Activated naive CD8-positive, alpha-beta T cell treated with anti-CD3 and anti-CD28 coated beads, Interleukin-2, amount 10 ng/mL, durations not matched to agents 7 days and 5 days (primary cell): Measurements from ENCODE around the gene BAZ1A. TPM values are rescaled to one million over a fixed set of nuclear protein-coding genes. Genes with fewer than 3 reads are reported as not detected.

Experiments
- ATAC-seq: fragments of 150-1000 bp; cut with Tn5 transposase; one replicate; pipeline ENCODE4 v1.10.0; 2021; ENCODE audit warnings: low read depth, moderate library complexity
- POLR2A ChIA-PET: fragments of 350-600 bp; sonication (Branson Sonifier 250); formaldehyde crosslinking; loops from one replicate; lab custom pipeline; 2021; ENCODE audit warnings: antibody characterized with exemption; lab: Charles Lee
- DNase-seq: peaks from one replicate; pipeline ENCODE4 v3.0.0; 2021
- H3K27ac Mint-ChIP-seq: one replicate; pipeline ENCODE4 v1.8.0; 2022; ENCODE audit warnings: mild to moderate bottlenecking, mixed read lengths
- H3K27me3 Mint-ChIP-seq: one replicate; pipeline ENCODE4 v1.8.0; 2022; ENCODE audit warnings: mild to moderate bottlenecking, moderate library complexity, mixed read lengths
- H3K36me3 Mint-ChIP-seq: one replicate; pipeline ENCODE4 v1.8.0; 2021; ENCODE audit warnings: mild to moderate bottlenecking, mixed read lengths
- H3K4me1 Mint-ChIP-seq: one replicate; pipeline ENCODE4 v1.8.0; 2021; ENCODE audit warnings: mixed read lengths
- H3K4me3 Mint-ChIP-seq: one replicate; pipeline ENCODE4 v1.8.0; 2022; ENCODE audit warnings: mild to moderate bottlenecking, moderate library complexity, mixed read lengths
- H3K9me3 Mint-ChIP-seq: one replicate; pipeline ENCODE4 v1.8.0; 2021; ENCODE audit warnings: mixed read lengths
- total RNA-seq, 2 experiments: library from RNA; stranded (reverse); gene quantifications; one replicate each; pipeline ENCODE4 v1.2.3, GENCODE V29; 2021

The BAZ1A gene
- total RNA-seq, 2 experiments from 2014 or later: 46.1 to 51.8 TPM

GRCh38 chr14:34873589-34874385 is 1.4 kb downstream of the BAZ1A start:
- Mint-ChIP-seq H3K36me3 (peaks cover 10% of the 10 kb centered on the region), H3K27ac (peak overlapping the region; percentile 95), H3K4me3 (peak overlapping the region; percentile 93), H3K9me3 (no peaks in the 10 kb centered on the region), H3K27me3 (no peaks in the 10 kb centered on the region), H3K4me1 (peaks cover 37% of the 10 kb centered on the region)
- POLR2A ChIA-PET: interaction anchor here (0.6 to 3.5 kb wide), 12 partner anchors 14 to 419 kb away, joined by 3 to 60 read pairs (median 6); partner anchors contain the start of genes FAM177A1, PSMA6 and SRP54
- ATAC-seq (peak; percentile 76), DNase-seq (peak; percentile 83)

- H3K4me3 Mint-ChIP-seq: peak overlapping the region; percentile 93
- H3K27ac Mint-ChIP-seq: peak overlapping the region; percentile 95
- H3K36me3 Mint-ChIP-seq: peaks cover 15% of the 10 kb centered on the region
- ATAC-seq (peak; percentile 11), DNase-seq (no peak)
- H3K9me3 Mint-ChIP-seq: no peaks in the 10 kb centered on the region
- POLR2A ChIA-PET: interaction anchor here (0.6 to 3.5 kb wide), 12 partner anchors 15 to 419 kb away, joined by 3 to 60 read pairs (median 4); partner anchors contain the start of genes FAM177A1, PSMA6 and SRP54
- peaks cover 42% of the 10 kb centered on the region for H3K4me1 Mint-ChIP-seq
- H3K27me3 Mint-ChIP-seq: no peaks in the 10 kb centered on the region
Observed at GRCh38 chr14:34872822-34873588, 2.2 kb downstream of the BAZ1A start.

- Mint-ChIP-seq H3K9me3 (no peaks in the 10 kb centered on the region), H3K4me3 (no peak overlapping the region), H3K4me1 (peaks cover 38% of the 10 kb centered on the region), H3K27ac (no peak overlapping the region), H3K27me3 (no peaks in the 10 kb centered on the region), H3K36me3 (peaks cover 19% of the 10 kb centered on the region)
- ATAC-seq (no peak), DNase-seq (no peak)
- POLR2A ChIA-PET: interaction anchor here (0.5 kb wide), 1 partner anchor 10 kb away, joined by 5 read pairs; no protein-coding TSS in a partner anchor
Observed at GRCh38 chr14:34867199-34867598, 8.0 kb downstream of the BAZ1A start.

DNA sequence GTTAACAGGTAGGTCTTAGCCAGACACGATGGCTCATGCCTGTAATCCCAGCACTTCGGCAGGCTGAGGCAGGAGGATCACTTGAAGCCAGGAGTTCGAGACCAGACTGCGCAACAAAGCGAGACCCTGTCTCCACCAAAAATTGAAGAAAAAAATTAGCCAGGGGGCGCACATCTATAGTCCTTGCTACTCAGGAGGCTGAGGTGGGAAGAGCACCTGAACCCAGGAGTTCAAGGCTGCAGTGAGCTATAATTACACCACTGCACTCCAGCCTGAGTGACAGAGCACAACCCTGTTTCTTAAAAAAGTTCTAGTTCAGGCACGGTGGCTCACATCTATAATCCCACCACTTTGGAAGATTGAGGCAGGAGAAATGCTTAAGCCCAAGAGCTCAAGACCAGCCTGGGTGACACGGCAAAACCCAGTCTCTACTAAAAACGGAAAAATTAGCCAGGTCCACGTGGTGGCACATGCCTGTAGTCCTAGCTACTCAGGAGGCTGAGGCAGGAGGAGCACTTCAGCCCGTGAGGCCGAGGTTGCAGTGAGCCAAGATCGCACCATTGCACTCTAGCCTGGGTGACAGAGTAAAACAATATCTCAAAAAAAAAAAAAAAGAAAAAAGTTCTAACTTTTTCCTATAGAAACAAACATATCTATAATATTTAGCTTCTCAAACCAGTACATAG is 9.1 kb downstream of the BAZ1A start:
- no peak for DNase-seq
- Mint-ChIP-seq H3K9me3 (no peaks in the 10 kb centered on the region), H3K4me1 (peaks cover 32% of the 10 kb centered on the region), H3K27ac (no peak overlapping the region), H3K36me3 (peaks cover 28% of the 10 kb centered on the region), H3K4me3 (no peak overlapping the region), H3K27me3 (no peaks in the 10 kb centered on the region)
- no peak for ATAC-seq
- POLR2A ChIA-PET: interaction anchor here (0.6 kb wide), 1 partner anchor 31 kb away, joined by 3 read pairs; no protein-coding TSS in a partner anchor

- H3K27ac Mint-ChIP-seq: no peak overlapping the region
- H3K4me1 Mint-ChIP-seq: peaks cover 23% of the 10 kb centered on the region
- peaks cover 31% of the 10 kb centered on the region for H3K36me3 Mint-ChIP-seq
- DNase-seq: no peak
- no peaks in the 10 kb centered on the region for H3K9me3 Mint-ChIP-seq
- H3K27me3 Mint-ChIP-seq: no peaks in the 10 kb centered on the region
- ATAC-seq: no peak
- POLR2A ChIA-PET: no interaction called here
- no peak overlapping the region for H3K4me3 Mint-ChIP-seq
Observed at GRCh38 chr14:34863844-34864243, 11.3 kb downstream of the BAZ1A start.

- DNase-seq: no peak
- Mint-ChIP-seq H3K27ac (peak overlapping the region; percentile 71), H3K4me1 (peaks cover 30% of the 10 kb centered on the region), H3K27me3 (no peaks in the 10 kb centered on the region), H3K36me3 (peaks cover 50% of the 10 kb centered on the region), H3K4me3 (no peak overlapping the region), H3K9me3 (peaks cover 5% of the 10 kb centered on the region)
- ATAC-seq: no peak
- POLR2A ChIA-PET: interaction anchor here (1.5 to 2.1 kb wide), 2 partner anchors 11 to 16 kb away, joined by 4 to 10 read pairs; partner anchors contain the start of gene BAZ1A
Observed at GRCh38 chr14:34858765-34859164, 16.4 kb downstream of the BAZ1A start.

DNA sequence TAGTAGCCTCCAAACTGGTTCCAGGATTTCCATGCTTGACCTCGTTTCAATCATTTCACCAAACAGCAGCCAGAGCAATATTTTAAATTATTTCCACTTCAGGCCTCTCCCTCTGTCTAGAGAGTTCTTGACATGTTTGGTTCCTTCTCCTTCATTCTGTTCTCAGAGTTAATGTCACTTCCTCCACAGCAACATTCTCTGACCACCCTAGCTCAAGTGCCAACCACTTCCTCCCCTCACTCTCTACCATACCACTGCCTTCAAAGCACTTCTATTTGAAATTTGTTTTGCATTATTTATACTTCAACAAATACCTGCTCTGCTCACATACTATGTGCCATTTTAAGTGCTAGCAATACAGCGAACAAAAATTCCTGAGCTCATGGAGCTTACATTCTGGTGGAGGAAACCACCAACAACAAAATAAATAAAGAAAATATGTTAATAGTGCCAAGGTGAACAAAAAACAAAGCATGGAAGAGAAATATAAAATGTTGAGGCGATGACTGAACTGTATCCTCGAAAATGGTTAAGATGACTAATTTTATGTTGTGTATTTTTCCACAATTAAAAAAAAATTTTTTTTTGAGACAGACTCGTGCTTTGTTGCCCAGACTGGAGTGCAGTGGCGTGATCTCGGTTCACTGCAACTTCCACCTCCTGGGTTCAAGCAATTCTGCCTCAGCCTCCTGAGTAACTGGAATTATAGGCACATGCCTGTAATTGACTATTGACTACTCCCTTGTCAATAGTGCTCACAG is 17.3 kb downstream of the BAZ1A start:
- Mint-ChIP-seq H3K27me3 (no peaks in the 10 kb centered on the region), H3K36me3 (peaks cover 56% of the 10 kb centered on the region), H3K9me3 (peaks cover 5% of the 10 kb centered on the region), H3K4me3 (peak overlapping the region; percentile 66), H3K27ac (peak overlapping the region; percentile 81), H3K4me1 (peaks cover 33% of the 10 kb centered on the region)
- POLR2A ChIA-PET: interaction anchor here (1.0 to 2.1 kb wide), 6 partner anchors 9 to 190 kb away, joined by 3 to 12 read pairs (median 4); partner anchors contain the start of genes BAZ1A and FAM177A1
- ATAC-seq (peak; percentile 92), DNase-seq (no peak)

DNA sequence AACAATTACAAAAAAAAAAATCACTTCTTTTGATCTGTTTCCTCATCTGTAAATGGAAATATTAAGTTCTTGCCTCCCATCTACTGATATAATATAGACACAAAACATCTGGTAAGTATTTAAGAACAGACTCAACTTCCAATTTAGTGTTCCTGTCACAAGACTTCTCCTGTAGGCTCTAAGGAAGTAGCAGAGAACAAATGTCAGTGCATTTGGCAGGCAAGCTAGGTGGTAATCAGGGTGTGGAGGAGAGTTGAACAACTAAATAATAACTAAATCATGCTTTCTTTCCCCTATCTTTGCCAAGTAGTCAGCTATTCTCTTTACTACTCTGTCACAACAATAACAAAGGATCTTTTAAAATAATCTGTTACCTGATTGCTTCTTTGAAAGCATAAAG is 22.1 kb downstream of the BAZ1A start:
- DNase-seq (no peak), ATAC-seq (no peak)
- POLR2A ChIA-PET: interaction anchor here (0.7 kb wide), 1 partner anchor 22 kb away, joined by 3 read pairs; the partner anchor contains the start of gene BAZ1A
- peaks cover 42% of the 10 kb centered on the region for H3K36me3 Mint-ChIP-seq
- H3K9me3 Mint-ChIP-seq: peaks cover 3% of the 10 kb centered on the region
- H3K4me3 Mint-ChIP-seq: no peak overlapping the region
- H3K27ac Mint-ChIP-seq: peak overlapping the region; percentile 55
- no peaks in the 10 kb centered on the region for H3K27me3 Mint-ChIP-seq
- peaks cover 28% of the 10 kb centered on the region for H3K4me1 Mint-ChIP-seq

DNA sequence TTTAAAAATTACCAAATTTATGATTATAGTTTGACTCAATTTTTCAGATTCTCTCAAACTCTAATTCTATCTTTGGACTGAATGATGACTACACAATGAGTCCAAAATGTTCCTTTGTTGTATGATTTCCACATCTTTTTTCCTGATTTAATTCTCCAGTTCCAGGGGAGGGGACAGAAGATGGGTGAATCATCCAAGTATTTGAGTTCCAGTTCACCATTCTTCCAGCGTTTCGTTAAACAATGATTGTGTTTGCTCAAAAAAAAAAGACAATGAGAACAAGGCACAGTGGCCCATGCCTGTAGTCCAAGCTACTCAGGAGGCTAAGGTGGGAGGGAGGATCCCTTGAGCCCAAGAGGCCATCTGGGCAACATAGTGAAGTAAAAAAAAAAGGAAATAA is 23.8 kb downstream of the BAZ1A start:
- Mint-ChIP-seq H3K27me3 (no peaks in the 10 kb centered on the region), H3K9me3 (no peaks in the 10 kb centered on the region), H3K4me1 (peaks cover 17% of the 10 kb centered on the region), H3K36me3 (peaks cover 36% of the 10 kb centered on the region), H3K27ac (no peak overlapping the region), H3K4me3 (no peak overlapping the region)
- DNase-seq: no peak
- ATAC-seq: no peak
- POLR2A ChIA-PET: no interaction called here

GRCh38 chr14:34845869-34846268 is 29.3 kb downstream of the BAZ1A start:
- no peaks in the 10 kb centered on the region for H3K27me3 Mint-ChIP-seq
- H3K36me3 Mint-ChIP-seq: peaks cover 35% of the 10 kb centered on the region
- no peak overlapping the region for H3K4me3 Mint-ChIP-seq
- peaks cover 15% of the 10 kb centered on the region for H3K4me1 Mint-ChIP-seq
- no peak overlapping the region for H3K27ac Mint-ChIP-seq
- POLR2A ChIA-PET: interaction anchor here (0.7 kb wide), 1 partner anchor 54 kb away, joined by 5 read pairs; no protein-coding TSS in a partner anchor
- DNase-seq: no peak
- no peaks in the 10 kb centered on the region for H3K9me3 Mint-ChIP-seq
- no peak for ATAC-seq

- Mint-ChIP-seq H3K4me1 (peaks cover 15% of the 10 kb centered on the region), H3K36me3 (peaks cover 31% of the 10 kb centered on the region), H3K27me3 (no peaks in the 10 kb centered on the region), H3K27ac (peak overlapping the region; percentile 12), H3K4me3 (no peak overlapping the region), H3K9me3 (no peaks in the 10 kb centered on the region)
- ATAC-seq (peak; percentile 71), DNase-seq (no peak)
- POLR2A ChIA-PET: interaction anchor here (1.2 to 1.3 kb wide), 2 partner anchors 12 to 30 kb away, joined by 3 to 4 read pairs; no protein-coding TSS in a partner anchor
Observed at GRCh38 chr14:34843011-34843554, 32.1 kb downstream of the BAZ1A start.

- ATAC-seq (no peak), DNase-seq (no peak)
- Mint-ChIP-seq H3K27ac (no peak overlapping the region), H3K27me3 (no peaks in the 10 kb centered on the region), H3K36me3 (peaks cover 11% of the 10 kb centered on the region), H3K4me1 (peaks cover 16% of the 10 kb centered on the region), H3K4me3 (no peak overlapping the region), H3K9me3 (no peaks in the 10 kb centered on the region)
- POLR2A ChIA-PET: no interaction called here
Observed at GRCh38 chr14:34837801-34838322, 37.3 kb downstream of the BAZ1A start.
